WTC11 (cell line): ENCODE data around the gene TMX2. TPM values are rescaled to one million over a fixed set of nuclear protein-coding genes. Genes with fewer than 3 reads are reported as not detected.

ENCODE experiments used
- ATAC-seq: fragments of 200-7000 bp; cut with Tn5 transposase; 2 replicates; pipeline ENCODE4 v1.10.0; 2021; ENCODE audit warnings: mild to moderate bottlenecking, moderate library complexity
- CTCF ChIA-PET: fragments of 300-600 bp; sonication (Branson Sonifier 250); formaldehyde crosslinking; loops from one replicate; lab custom pipeline; 2021; ENCODE audit warnings: antibody characterized with exemption; lab: Charles Lee
- POLR2A ChIA-PET: fragments of 350-600 bp; sonication (Branson Sonifier 250); formaldehyde crosslinking; loops from one replicate; lab custom pipeline; 2021; ENCODE audit warnings: antibody characterized with exemption; lab: Charles Lee
- DNase-seq: peaks from one replicate; pipeline ENCODE4 v3.0.0; 2021; ENCODE audit warnings: low spot score
- H3K27ac Mint-ChIP-seq: 2 replicates; pipeline ENCODE4 v1.8.0; 2021; ENCODE audit warnings: mixed read lengths
- H3K27me3 Mint-ChIP-seq: 2 replicates; pipeline ENCODE4 v1.8.0; 2021; ENCODE audit warnings: low read depth, mild to moderate bottlenecking, moderate library complexity, mixed read lengths
- H3K36me3 Mint-ChIP-seq: 2 replicates; pipeline ENCODE4 v1.8.0; 2021; ENCODE audit warnings: mixed read lengths
- H3K4me1 Mint-ChIP-seq: 2 replicates; pipeline ENCODE4 v1.8.0; 2022; ENCODE audit warnings: mixed read lengths
- H3K4me3 Mint-ChIP-seq: 2 replicates; pipeline ENCODE4 v1.8.0; 2021; ENCODE audit warnings: mild to moderate bottlenecking, moderate library complexity, mixed read lengths
- H3K9me3 Mint-ChIP-seq: 2 replicates; pipeline ENCODE4 v1.8.0; 2021; ENCODE audit warnings: mixed read lengths
- ATF1 ChIP-seq: sonication (generic); formaldehyde crosslinking; IDR thresholded peaks from 2 replicates; pipeline ENCODE4 v1.8.1; 2023; ENCODE audit warnings: mild to moderate bottlenecking, moderate library complexity, missing genetic modification reagents
- CREM ChIP-seq: sonication (generic); formaldehyde crosslinking; IDR thresholded peaks from 2 replicates; pipeline ENCODE4 v1.8.1; 2022; ENCODE audit warnings: mild to moderate bottlenecking, missing genetic modification reagents, moderate library complexity
- ESRRA ChIP-seq: sonication (generic); formaldehyde crosslinking; IDR thresholded peaks from 2 replicates; pipeline ENCODE4 v1.8.1; 2022; ENCODE audit warnings: mild to moderate bottlenecking, missing genetic modification reagents, borderline replicate concordance
- FOXK1 ChIP-seq: sonication (generic); formaldehyde crosslinking; IDR thresholded peaks from 2 replicates; pipeline ENCODE4 v1.8.0; 2022; ENCODE audit warnings: mild to moderate bottlenecking, moderate library complexity, missing genetic modification reagents
- GRHL2 ChIP-seq: fragments of 250-450 bp; sonication (Bioruptor Pico); IDR thresholded peaks from 2 replicates; pipeline ENCODE4 v1.8.0; 2022; ENCODE audit warnings: mild to moderate bottlenecking, moderate library complexity; ENCODE audit not compliant: insufficient replicate concordance, severe bottlenecking
- IRF2 ChIP-seq: sonication (generic); formaldehyde crosslinking; IDR thresholded peaks from 2 replicates; pipeline ENCODE4 v1.8.0; 2022; ENCODE audit warnings: low read depth, missing genetic modification reagents, borderline replicate concordance
- MYBL2 ChIP-seq: sonication (generic); formaldehyde crosslinking; IDR thresholded peaks from 2 replicates; pipeline ENCODE4 v1.8.1; 2023; ENCODE audit warnings: mild to moderate bottlenecking, moderate library complexity, missing genetic modification reagents
- NFYB ChIP-seq: sonication (generic); formaldehyde crosslinking; conservative IDR thresholded peaks from 2 replicates; pipeline ENCODE4 v1.8.0; 2022; ENCODE audit warnings: low read depth, missing genetic modification reagents
- NR2C2 ChIP-seq: sonication (generic); formaldehyde crosslinking; IDR thresholded peaks from 2 replicates; pipeline ENCODE4 v1.8.0; 2022; ENCODE audit warnings: mild to moderate bottlenecking, missing genetic modification reagents
- OVOL2 ChIP-seq: fragments of 250-450 bp; sonication (Bioruptor Pico); IDR thresholded peaks from 2 replicates; pipeline ENCODE4 v1.9.0; 2021; ENCODE audit warnings: mild to moderate bottlenecking, borderline replicate concordance
- RELA ChIP-seq: sonication (generic); formaldehyde crosslinking; IDR thresholded peaks from 2 replicates; pipeline ENCODE4 v1.8.1; 2022; ENCODE audit warnings: missing genetic modification reagents, mild to moderate bottlenecking, borderline replicate concordance
- SP1 ChIP-seq: sonication (generic); formaldehyde crosslinking; conservative IDR thresholded peaks from 2 replicates; pipeline ENCODE4 v1.8.1; 2022; ENCODE audit warnings: missing genetic modification reagents
- TEAD1 ChIP-seq: sonication (generic); formaldehyde crosslinking; IDR thresholded peaks from 2 replicates; pipeline ENCODE4 v1.8.0; 2022; ENCODE audit warnings: mild to moderate bottlenecking, missing genetic modification reagents
- TEAD4 ChIP-seq: sonication (generic); formaldehyde crosslinking; IDR thresholded peaks from 2 replicates; pipeline ENCODE4 v1.8.0; 2022; ENCODE audit warnings: mild to moderate bottlenecking, missing genetic modification reagents
- ZBTB21 ChIP-seq: sonication (generic); formaldehyde crosslinking; IDR thresholded peaks from 2 replicates; pipeline ENCODE4 v1.8.1; 2023; ENCODE audit warnings: mild to moderate bottlenecking, missing genetic modification reagents, borderline replicate concordance
- ZNF263 ChIP-seq: sonication (generic); formaldehyde crosslinking; IDR thresholded peaks from 2 replicates; pipeline ENCODE4 v1.8.1; 2022; ENCODE audit warnings: low read depth, mild to moderate bottlenecking, moderate library complexity, missing genetic modification reagents
- ZNF317 ChIP-seq: sonication (generic); formaldehyde crosslinking; IDR thresholded peaks from 2 replicates; pipeline ENCODE4 v1.8.1; 2023; ENCODE audit warnings: low read depth, mild to moderate bottlenecking, moderate library complexity, missing genetic modification reagents, borderline replicate concordance
- ZNF671 ChIP-seq: fragments of 250-450 bp; sonication (Bioruptor Pico); IDR thresholded peaks from 2 replicates; pipeline ENCODE4 v1.8.0; 2021; ENCODE audit warnings: mild to moderate bottlenecking
- total RNA-seq: library from RNA; stranded (reverse); gene quantifications from 3 replicates; pipeline ENCODE4 v1.2.3, GENCODE V29; 2021
- TF ChIP-seq, protein P1 (sequence below): sonication (generic); formaldehyde crosslinking; IDR thresholded peaks from 2 replicates; pipeline ENCODE4 v1.8.0; 2022; ENCODE audit warnings: mild to moderate bottlenecking, missing genetic modification reagents
- TF ChIP-seq, protein P2 (sequence below): sonication (generic); formaldehyde crosslinking; IDR thresholded peaks from 2 replicates; pipeline ENCODE4 v1.8.1; 2022; ENCODE audit warnings: mild to moderate bottlenecking, moderate library complexity, missing genetic modification reagents
- TF ChIP-seq, protein P3 (sequence below): sonication (generic); formaldehyde crosslinking; IDR thresholded peaks from 2 replicates; pipeline ENCODE4 v1.8.1; 2023; ENCODE audit warnings: mild to moderate bottlenecking, missing genetic modification reagents
- TF ChIP-seq, protein P4 (sequence below): fragments of 250-450 bp; sonication (Bioruptor Pico); IDR thresholded peaks from 2 replicates; pipeline ENCODE4 v1.9.0; 2021; ENCODE audit warnings: mild to moderate bottlenecking, borderline replicate concordance

Gene TMX2
- total RNA-seq, 1 experiment from 2014 or later: 85.4 TPM

DNA sequence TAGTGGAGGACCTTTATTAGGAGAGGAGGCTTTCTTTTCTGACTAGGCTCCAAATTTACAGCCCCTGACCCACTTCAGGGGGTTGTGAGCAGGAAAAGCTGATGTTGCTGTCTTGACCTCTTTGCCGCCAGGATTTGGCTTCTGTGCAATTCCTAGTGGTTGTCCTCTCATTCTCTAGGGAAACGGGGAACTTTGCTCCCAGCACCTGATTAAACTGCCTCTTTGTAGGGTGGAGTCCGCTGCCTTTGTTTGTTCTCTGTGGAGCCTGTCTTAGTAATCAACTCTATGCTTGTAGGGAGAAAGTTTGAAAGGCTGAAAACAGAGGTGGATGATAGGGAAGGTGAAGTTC lies 65.5 kb downstream of the TMX2 start:
- H3K4me3 Mint-ChIP-seq: peak overlapping the region; percentile 51
- DNase-seq: no peak
- ATAC-seq: no peak
- H3K27ac Mint-ChIP-seq: peak overlapping the region; percentile 99
- H3K36me3 Mint-ChIP-seq: no peaks in the 10 kb centered on the region
- POLR2A ChIA-PET: interaction anchor here (0.5 to 9.0 kb wide), 11 partner anchors 9 to 305 kb away, joined by 3 to 188 read pairs (median 6); partner anchors contain the start of genes BTBD18, CTNND1 and SELENOH
- peaks cover 91% of the 10 kb centered on the region for H3K4me1 Mint-ChIP-seq
- CTCF ChIA-PET: interaction anchor here (1.0 to 4.7 kb wide), 6 partner anchors 12 to 283 kb away, joined by 3 to 61 read pairs (median 18); partner anchors contain the start of genes BTBD18 and CTNND1
- TF ChIP-seq, protein P1, sequence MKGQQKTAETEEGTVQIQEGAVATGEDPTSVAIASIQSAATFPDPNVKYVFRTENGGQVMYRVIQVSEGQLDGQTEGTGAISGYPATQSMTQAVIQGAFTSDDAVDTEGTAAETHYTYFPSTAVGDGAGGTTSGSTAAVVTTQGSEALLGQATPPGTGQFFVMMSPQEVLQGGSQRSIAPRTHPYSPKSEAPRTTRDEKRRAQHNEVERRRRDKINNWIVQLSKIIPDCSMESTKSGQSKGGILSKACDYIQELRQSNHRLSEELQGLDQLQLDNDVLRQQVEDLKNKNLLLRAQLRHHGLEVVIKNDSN (CRISPR knock-in tag): no peak
- TF ChIP-seq RELA (CRISPR knock-in tag): no peak
- TF ChIP-seq, protein P2, sequence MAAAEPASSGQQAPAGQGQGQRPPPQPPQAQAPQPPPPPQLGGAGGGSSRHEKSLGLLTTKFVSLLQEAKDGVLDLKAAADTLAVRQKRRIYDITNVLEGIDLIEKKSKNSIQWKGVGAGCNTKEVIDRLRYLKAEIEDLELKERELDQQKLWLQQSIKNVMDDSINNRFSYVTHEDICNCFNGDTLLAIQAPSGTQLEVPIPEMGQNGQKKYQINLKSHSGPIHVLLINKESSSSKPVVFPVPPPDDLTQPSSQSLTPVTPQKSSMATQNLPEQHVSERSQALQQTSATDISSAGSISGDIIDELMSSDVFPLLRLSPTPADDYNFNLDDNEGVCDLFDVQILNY: no peak
- TF ChIP-seq OVOL2 (CRISPR knock-in tag): no peak
- TF ChIP-seq GRHL2 (CRISPR knock-in tag): no peak
- no peak for TF ChIP-seq NR2C2 (CRISPR knock-in tag)
- TF ChIP-seq ZBTB21: no peak
- no peak for TF ChIP-seq ZNF671 (CRISPR knock-in tag)
- TF ChIP-seq, protein P3, sequence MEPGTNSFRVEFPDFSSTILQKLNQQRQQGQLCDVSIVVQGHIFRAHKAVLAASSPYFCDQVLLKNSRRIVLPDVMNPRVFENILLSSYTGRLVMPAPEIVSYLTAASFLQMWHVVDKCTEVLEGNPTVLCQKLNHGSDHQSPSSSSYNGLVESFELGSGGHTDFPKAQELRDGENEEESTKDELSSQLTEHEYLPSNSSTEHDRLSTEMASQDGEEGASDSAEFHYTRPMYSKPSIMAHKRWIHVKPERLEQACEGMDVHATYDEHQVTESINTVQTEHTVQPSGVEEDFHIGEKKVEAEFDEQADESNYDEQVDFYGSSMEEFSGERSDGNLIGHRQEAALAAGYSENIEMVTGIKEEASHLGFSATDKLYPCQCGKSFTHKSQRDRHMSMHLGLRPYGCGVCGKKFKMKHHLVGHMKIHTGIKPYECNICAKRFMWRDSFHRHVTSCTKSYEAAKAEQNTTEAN (CRISPR knock-in tag): no peak
- no peak for TF ChIP-seq ATF1
- no peak for TF ChIP-seq SP1 (CRISPR knock-in tag)
- no peak for TF ChIP-seq ZNF317
- TF ChIP-seq MYBL2 (CRISPR knock-in tag): no peak
- no peak for TF ChIP-seq IRF2 (CRISPR knock-in tag)
- no peak for TF ChIP-seq FOXK1
- no peak for TF ChIP-seq ZNF263
- TF ChIP-seq CREM: no peak
- no peaks in the 10 kb centered on the region for H3K9me3 Mint-ChIP-seq
- H3K27me3 Mint-ChIP-seq: no peaks in the 10 kb centered on the region

DNA sequence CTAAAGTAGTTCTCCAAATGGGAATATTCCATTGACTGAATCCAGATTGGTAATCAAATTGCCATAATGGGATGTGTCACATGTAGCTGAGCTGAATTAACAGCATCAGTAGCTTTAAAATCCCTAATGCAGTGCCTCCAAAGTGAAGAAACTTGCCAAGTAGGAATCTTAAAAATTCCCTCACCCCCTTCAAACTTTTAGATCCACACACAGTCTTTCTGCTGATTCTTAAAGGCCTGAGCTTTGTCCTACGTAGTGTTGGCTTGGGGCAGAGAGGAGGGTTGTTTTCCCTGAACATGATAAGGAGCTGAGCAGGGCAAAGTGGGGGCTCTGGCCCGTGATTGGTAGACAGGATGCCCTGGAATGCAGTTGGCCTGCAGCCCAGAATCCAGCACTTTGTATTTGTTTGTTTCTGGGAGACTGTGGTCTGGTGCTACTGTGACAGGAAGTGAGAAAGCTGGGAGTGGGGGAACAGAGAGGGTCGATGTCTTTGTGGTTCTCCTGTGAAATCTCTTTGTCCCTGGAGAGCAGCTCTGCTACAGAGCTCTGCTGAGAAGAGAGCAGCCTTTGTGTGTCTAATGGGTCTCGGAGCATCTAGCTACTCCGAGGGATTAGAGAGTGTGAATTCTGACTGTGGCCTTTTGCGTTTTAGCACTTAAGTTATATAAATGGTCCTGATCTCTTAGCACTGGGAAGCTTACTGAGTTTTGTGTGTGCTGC lies 66.1 kb downstream of the TMX2 start:
- POLR2A ChIA-PET: interaction anchor here (0.5 to 9.0 kb wide), 17 partner anchors 9 to 306 kb away, joined by 3 to 188 read pairs (median 5); partner anchors contain the start of genes BTBD18, CTNND1, MED19 and SELENOH
- CTCF ChIA-PET: interaction anchor here (0.8 to 4.7 kb wide), 14 partner anchors 10 to 746 kb away, joined by 3 to 61 read pairs (median 4); partner anchors contain the start of genes BTBD18 and CTNND1

More for the DNA sequence above, 66.1 kb downstream of the TMX2 start:
- H3K9me3 Mint-ChIP-seq: no peaks in the 10 kb centered on the region
- H3K4me3 Mint-ChIP-seq: peak overlapping the region; percentile 51
- no peaks in the 10 kb centered on the region for H3K27me3 Mint-ChIP-seq
- TF ChIP-seq TEAD1 (CRISPR knock-in tag) (peak; percentile 73; the same call in 1 of the 2 replicates), ESRRA (CRISPR knock-in tag) (no peak), TEAD4 (peak; percentile 87), NFYB (CRISPR knock-in tag) (peak; percentile 62)
- TF ChIP-seq, protein P4, sequence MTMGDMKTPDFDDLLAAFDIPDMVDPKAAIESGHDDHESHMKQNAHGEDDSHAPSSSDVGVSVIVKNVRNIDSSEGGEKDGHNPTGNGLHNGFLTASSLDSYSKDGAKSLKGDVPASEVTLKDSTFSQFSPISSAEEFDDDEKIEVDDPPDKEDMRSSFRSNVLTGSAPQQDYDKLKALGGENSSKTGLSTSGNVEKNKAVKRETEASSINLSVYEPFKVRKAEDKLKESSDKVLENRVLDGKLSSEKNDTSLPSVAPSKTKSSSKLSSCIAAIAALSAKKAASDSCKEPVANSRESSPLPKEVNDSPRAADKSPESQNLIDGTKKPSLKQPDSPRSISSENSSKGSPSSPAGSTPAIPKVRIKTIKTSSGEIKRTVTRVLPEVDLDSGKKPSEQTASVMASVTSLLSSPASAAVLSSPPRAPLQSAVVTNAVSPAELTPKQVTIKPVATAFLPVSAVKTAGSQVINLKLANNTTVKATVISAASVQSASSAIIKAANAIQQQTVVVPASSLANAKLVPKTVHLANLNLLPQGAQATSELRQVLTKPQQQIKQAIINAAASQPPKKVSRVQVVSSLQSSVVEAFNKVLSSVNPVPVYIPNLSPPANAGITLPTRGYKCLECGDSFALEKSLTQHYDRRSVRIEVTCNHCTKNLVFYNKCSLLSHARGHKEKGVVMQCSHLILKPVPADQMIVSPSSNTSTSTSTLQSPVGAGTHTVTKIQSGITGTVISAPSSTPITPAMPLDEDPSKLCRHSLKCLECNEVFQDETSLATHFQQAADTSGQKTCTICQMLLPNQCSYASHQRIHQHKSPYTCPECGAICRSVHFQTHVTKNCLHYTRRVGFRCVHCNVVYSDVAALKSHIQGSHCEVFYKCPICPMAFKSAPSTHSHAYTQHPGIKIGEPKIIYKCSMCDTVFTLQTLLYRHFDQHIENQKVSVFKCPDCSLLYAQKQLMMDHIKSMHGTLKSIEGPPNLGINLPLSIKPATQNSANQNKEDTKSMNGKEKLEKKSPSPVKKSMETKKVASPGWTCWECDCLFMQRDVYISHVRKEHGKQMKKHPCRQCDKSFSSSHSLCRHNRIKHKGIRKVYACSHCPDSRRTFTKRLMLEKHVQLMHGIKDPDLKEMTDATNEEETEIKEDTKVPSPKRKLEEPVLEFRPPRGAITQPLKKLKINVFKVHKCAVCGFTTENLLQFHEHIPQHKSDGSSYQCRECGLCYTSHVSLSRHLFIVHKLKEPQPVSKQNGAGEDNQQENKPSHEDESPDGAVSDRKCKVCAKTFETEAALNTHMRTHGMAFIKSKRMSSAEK: 0 out of 2 replicates have a peak, but pooled peaks have one; percentile 31
- TF ChIP-seq, all 79 proteins: peak for 4
- peak; percentile 77 for ATAC-seq
- H3K36me3 Mint-ChIP-seq: no peaks in the 10 kb centered on the region; the same call in 1 of the 2 replicates
- peak overlapping the region; percentile 99 for H3K27ac Mint-ChIP-seq
- peak; percentile 80 for DNase-seq
- peaks cover 91% of the 10 kb centered on the region for H3K4me1 Mint-ChIP-seq
